22Rv1 (cell line): Measurements from ENCODE around the gene SLC26A4.

ENCODE experiments used
- CTCF ChIP-seq: fragments of 450-650 bp; IDR thresholded peaks from 2 replicates; pipeline ENCODE4 v1.5.1; 2017; ENCODE audit warnings: mild to moderate bottlenecking
- ZFX ChIP-seq: fragments of 450-650 bp; IDR thresholded peaks from 2 replicates; pipeline ENCODE4 v1.6.1; 2017; ENCODE audit warnings: antibody characterized with exemption, borderline replicate concordance

GRCh38 chr7:107615910-107616680 is 44.5 kb upstream of the SLC26A4 start:
- no peak for TF ChIP-seq CTCF
- no peak for TF ChIP-seq ZFX
